Cerebellar nuclear complex (tissue), 1 donor: ENCODE results near the gene SYNPO.

Source experiments
- DNase-seq, 2 experiments: peaks; one replicate each; lab custom pipeline; 2025; lab: John Stamatoyannopoulos, UW

Gene SYNPO

GRCh38 chr5:150700246-150700593 lies 59.8 kb downstream of the SYNPO start:
- no peak for DNase-seq

GRCh38 chr5:150700594-150701377 lies 60.3 kb downstream of the SYNPO start, which contains the start of gene RBM22:
Gene RBM22 (minus strand): TSS chr5:150701062. CDS start chr5:150700985, 77 bp downstream.
- peak; percentile 44 to 72 for DNase-seq

- no peak for DNase-seq
These were observed 63.3 kb downstream of the SYNPO start for GRCh38 chr5:150703762-150704161.

GRCh38 chr5:150706776-150707390 lies 66.4 kb downstream of the SYNPO start:
- no peak for DNase-seq
